HG03558 (cell line): Measurements from ENCODE around the gene STIM1.
A peak's percentile ranks its signal among the peaks of the same experiment; 100 is the strongest.

Source experiments
- ATAC-seq: cut with Tn5 transposase; IDR thresholded peaks from one replicate; pipeline ENCODE4 v1.9.1; 2021; ENCODE audit warnings: moderate number of reproducible peaks; ENCODE audit not compliant: unreplicated experiment; ENCODE audit errors: extremely low read depth

Gene STIM1

GRCh38 chr11:3939651-3940190 lies 84.3 kb downstream of the STIM1 start:
- ATAC-seq, result no peak

DNA sequence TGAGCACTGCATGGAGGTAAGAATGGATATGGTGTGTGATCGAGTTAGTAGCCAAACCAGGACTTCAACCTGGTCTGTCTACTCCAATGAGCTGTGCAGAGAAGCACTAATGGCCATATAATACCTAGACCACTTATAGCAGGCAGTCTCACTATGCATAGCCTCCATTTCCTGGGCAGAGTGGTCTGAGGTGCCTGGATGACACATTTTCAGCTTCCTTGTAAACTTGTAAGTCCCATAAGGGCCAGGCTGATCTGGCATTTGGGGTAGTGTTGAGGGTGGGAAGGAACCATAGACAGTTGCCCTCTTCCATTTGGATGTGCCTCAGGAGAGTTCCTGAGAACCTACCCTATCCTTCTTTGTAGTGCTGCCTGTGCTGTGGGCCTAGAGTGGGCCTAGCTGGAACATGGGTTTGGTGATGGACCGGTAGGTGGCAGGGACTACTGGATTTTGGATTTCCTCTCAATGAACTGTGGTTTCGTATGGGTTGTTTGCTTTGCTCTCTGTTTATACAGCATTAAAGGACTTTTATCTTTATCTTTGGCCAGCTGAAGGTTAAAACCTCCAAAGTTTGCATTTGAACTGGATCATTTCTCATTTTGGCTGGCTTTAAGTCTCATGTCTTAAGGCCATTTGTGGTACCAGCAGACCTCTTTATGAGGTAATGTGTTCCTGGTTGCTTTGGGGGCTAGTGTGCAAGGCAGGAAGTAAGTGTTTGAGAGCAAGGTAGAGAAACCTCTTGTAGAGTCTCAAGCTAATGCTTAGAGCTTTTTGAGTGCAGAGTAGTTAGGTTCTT lies 86.9 kb downstream of the STIM1 start:
- ATAC-seq, result no peak

DNA sequence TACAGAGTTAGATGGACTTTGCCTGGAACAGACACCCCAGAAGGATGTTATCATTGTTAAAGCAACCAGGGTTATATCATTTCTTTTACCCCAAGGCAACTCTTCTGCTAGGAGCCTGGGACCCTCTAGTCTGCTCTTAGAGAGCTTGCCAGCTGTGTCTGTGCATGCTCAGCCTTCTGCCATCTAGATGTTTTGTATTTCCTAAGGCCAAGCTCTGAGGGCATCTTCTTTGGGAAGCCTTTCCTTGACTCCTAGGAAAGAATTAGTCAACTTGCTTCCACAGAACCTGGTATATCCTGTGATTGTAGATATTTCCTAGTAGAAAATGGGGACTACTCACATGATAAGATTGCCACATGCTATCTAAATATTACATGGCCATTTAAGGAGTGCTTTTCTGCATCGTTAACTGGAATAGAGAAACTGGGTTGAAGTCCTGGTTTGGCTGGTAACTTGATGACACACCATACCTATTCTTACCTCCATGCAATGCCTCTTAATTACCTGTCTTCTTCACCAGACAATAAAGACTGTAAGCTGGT lies 87.6 kb downstream of the STIM1 start:
- ATAC-seq, result no peak

- ATAC-seq, result no peak
Observed at GRCh38 chr11:3944198-3944597, 88.7 kb downstream of the STIM1 start.

- ATAC-seq, result no peak
Observed at GRCh38 chr11:3946455-3947017, 91.1 kb downstream of the STIM1 start.

DNA sequence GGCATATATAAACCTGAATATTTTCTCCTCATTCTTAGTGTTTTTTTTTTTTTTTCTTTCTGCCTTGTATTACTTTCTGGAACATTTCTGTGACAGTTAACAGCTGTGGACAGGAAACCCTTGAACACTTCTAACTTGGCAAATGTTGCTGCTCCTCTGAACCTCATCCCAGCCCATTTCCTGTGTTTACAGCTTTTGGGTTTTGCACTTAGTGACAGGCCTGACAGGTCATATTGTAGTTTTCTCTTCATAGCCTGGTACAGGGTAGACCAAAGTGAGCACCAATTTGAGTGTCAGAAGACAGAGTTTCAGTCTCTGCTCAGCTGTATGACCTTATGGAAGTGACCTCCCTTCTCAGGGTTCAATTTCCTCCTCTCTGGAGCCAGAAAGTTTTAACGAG lies 91.6 kb downstream of the STIM1 start:
- ATAC-seq, result peak; percentile 49

DNA sequence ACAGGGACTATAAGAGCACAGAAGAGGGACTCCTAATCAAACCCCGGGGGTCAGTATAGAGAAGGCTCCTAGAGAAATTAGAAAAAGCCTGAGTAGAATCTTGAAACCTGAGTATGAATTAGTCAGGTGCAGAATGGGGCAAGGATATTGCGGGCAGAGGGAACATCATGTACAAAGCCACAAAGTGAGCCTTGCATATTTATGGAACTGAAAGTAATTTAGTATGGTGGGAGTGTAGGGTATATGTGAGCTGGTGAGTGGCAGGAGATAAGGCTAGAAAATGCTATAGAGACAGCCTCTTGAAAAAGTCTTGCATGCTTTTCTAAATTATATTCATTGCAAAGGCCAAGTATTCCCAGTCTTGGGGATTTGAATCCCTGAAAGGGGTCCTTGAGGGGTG lies 93.7 kb downstream of the STIM1 start:
- peak; percentile 50 for ATAC-seq

- no peak for ATAC-seq
Observed at GRCh38 chr11:3950996-3951660, 95.7 kb downstream of the STIM1 start.

DNA sequence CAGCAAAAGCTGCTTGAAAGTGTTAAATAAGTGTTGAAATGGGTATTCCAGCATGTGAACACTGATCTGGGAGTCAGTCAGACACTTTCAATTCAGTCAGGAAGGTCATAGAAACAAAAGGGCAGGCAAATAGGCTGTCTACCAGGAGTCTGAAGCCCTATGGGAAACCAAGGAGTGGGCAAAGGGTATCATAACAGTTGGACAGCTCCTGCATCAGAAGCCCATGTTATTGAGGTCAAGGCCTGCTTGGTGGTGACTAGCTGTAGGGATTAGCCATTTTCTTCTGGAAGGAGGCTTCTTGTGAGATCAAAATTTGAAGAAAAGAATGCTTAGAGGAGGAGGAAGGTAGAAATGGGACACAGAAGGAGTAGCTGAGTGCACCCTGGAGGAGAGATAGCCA lies 97.3 kb downstream of the STIM1 start:
- ATAC-seq, result no peak

DNA sequence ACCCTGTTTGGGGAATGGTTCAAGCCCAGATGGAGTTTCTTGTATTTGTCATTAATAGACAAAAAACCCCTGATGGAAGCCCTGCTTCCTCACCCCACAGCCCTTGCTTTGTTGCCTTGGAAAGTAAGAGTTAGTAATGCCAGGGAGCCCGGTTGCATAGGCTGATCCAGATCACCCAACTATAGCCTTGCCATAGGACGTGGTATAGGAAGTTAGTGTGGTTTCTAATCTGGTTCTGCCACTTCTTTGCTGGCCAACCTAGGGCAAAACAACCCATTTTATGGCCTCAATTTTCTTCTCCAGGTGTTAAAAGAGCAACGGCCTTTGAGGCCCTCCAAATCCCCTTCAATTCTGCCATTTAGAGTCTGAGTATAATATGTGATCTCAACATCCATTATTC lies 97.9 kb downstream of the STIM1 start:
- no peak for ATAC-seq

GRCh38 chr11:3954448-3955298 lies 99.2 kb downstream of the STIM1 start:
- no peak for ATAC-seq

GRCh38 chr11:3955299-3955665 lies 99.8 kb downstream of the STIM1 start:
- ATAC-seq, result no peak

- ATAC-seq, result no peak
Observed at GRCh38 chr11:3956038-3956437, 100.6 kb downstream of the STIM1 start.

DNA sequence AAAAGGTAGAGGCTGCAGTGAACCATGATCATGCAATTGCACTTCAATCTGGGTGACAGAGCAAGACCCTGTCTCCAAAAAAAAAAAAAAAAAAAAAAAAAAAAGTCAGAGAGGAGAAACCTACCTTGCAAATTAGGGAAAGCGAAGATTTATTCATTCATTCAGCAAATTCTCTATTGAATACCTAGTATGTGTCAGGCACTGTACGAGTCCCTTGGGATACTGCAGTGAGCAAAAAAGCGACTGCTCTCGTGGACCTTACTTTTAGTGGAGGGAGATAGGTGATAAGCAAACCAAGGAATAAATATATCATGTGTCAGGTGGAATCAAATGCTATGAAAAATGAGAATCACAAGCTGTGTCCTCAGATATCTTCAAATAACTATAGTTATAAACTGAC lies 101.3 kb downstream of the STIM1 start:
- no peak for ATAC-seq

DNA sequence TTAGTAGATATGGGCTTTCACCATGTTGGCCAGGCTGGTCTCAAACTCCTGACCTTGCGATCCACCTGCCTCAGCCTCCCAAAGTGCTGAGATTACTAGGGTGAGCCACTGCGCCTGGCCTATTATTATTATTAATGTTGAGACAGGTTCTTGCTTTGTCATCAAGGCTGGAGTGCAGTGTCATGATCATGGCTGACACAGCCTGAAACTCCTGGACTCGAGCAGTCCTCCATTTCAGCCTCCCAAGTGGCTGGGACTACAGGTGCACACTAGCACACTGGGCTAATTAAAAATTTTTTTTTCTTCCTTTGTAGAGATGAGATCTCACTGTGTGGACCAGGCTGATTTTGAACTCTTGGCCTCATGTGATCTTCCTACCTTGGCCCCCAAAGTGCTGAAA lies 102.0 kb downstream of the STIM1 start:
- ATAC-seq, result no peak

GRCh38 chr11:3958281-3958680 lies 102.8 kb downstream of the STIM1 start:
- ATAC-seq, result no peak

DNA sequence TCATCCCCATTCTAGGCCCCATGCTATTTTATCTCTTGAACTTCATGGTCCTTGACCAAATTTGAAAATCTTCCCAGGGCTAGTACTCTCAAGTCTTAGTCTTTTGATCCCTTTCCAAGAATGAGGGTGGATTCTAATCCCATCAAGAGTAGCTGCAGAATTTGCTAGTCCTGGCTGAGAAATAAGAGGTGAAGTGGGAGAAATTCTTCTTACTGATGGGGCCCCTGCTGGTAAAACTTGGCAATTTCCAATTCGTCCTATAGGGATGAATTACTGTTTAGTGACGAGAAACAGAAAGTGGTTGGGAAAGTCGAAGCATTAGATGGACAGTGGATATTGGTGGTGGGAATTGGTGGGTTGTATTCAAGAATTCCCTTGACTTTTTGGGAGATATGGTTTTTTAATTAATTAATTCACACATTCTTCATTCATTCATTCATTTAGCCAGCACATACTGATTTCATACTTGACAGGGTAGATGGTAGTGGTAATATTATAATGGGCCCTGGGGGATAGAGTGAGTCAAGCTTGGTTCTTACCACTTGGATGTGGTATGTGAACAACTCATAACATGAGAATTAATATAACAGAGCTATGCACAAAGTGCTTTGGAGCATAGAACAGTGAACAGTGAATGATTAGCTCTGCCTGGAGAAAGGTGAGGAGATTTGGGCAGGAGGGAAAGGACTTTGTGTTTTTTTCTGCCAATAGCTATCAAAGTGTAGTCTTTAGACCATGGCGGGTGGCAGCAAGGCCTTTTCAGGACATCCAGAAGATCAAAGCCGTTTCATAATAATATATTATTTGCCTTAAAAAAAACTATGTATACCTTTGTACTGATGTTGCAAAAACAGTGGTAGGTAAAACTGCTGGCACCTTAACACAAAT lies 103.8 kb downstream of the STIM1 start:
- peak; percentile 47 for ATAC-seq

DNA sequence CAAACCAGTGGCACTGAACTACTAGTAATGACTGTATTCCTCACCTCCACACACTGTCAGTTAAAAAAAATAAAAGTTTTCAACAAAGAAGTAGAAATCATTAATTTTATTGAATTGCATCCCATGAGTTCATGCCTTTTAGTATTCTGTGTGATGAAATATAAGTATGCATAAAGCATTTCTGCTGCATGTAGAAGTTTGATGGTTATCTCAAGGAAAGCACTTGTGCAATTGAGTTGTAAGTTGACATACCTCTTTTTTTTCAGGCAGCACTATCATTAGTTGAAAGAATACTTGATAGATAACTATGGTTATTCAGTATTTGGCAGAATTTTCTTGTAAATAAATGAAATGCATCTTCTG lies 104.4 kb downstream of the STIM1 start:
- no peak for ATAC-seq

DNA sequence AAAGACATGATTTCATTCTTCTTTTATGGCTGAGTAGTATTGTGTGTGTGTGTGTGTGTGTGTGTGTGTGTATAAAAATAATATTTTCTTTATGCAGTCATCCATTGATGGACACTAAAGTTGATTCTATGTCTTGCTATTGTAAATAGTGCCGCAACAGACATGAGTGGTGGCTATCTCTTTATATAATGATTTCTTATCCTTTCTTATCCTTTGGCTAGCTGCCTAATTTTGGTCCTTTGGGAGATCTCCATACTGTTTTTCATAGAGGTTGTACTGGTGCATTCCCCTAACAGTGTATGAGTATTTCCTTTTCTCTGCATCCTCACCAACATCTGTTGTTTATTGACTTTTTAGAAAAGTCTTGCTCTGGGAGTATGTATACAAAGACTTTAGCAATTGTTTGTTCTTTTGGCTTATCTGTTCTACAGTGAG lies 107.0 kb downstream of the STIM1 start:
- no peak for ATAC-seq
